Measurements from ENCODE around the gene STK32B.
"Not testable (repeated sequence)": the region's sequence is repeated elsewhere in the genome, so short reads cannot be mapped to it uniquely, and the experiment has no call there.

Gene STK32B

GRCh38 chr4:5424211-5424610 lies 372.9 kb downstream of the STK32B start:
- TF ChIP-seq, protein P1, sequence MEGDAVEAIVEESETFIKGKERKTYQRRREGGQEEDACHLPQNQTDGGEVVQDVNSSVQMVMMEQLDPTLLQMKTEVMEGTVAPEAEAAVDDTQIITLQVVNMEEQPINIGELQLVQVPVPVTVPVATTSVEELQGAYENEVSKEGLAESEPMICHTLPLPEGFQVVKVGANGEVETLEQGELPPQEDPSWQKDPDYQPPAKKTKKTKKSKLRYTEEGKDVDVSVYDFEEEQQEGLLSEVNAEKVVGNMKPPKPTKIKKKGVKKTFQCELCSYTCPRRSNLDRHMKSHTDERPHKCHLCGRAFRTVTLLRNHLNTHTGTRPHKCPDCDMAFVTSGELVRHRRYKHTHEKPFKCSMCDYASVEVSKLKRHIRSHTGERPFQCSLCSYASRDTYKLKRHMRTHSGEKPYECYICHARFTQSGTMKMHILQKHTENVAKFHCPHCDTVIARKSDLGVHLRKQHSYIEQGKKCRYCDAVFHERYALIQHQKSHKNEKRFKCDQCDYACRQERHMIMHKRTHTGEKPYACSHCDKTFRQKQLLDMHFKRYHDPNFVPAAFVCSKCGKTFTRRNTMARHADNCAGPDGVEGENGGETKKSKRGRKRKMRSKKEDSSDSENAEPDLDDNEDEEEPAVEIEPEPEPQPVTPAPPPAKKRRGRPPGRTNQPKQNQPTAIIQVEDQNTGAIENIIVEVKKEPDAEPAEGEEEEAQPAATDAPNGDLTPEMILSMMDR (IDR thresholded peaks at IDR 0.05; ENCODE audit: low read length, missing control alignments), result no peak
- no peak overlapping the region for H3K4me3 ChIP-seq (replicated peaks; ENCODE audit: low read depth, low read length)
- no peak for DNase-seq (ENCODE audit: low read depth)

DNA sequence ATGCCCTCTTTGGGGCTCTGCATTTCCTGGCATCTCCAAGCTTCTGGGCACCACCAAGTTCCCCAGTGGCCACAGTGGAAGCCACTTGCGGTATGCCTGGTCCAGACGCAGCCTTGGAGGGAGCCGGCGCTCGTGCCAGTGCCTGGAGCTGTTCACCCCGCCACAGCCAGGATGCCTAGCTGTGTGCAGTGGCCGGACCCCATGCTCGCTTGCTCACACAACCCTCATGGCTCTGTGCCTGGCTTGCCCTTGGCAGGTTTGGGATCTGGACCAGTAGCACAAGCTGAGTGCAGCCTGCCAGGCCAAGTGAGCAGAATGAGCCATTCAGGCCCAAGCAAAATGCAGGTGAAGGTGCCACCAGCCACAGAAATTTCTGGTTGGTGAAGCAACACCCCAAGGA lies 373.6 kb downstream of the STK32B start:
- DNase-seq (ENCODE audit: low read depth), result no peak
- TF ChIP-seq, protein P1 (IDR thresholded peaks at IDR 0.05; ENCODE audit: low read length, missing control alignments), result no peak
- H3K4me3 ChIP-seq (replicated peaks; ENCODE audit: low read depth, low read length), result no peak overlapping the region

DNA sequence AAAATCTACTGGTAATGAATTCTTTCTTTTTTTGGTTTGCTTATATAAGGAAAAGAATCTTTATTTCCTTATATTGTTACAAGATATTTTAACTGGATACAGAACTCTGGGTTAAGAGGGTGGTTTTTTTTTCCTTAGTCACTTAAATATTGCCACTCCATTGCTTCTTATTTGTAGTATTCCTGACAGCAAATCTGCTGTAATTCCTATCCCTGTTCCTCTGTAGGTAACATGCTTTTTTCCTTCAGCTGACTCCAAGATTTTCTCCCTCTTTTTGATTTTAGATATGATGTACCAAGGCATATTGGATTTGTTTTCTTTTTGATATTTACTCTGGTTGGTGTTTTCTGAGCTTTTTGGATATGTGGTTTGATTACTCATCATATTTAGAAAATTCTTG lies 378.5 kb downstream of the STK32B start:
- no peak for DNase-seq (ENCODE audit: low read depth)
- TF ChIP-seq, protein P1 (IDR thresholded peaks at IDR 0.05; ENCODE audit: low read length, missing control alignments), result no peak
- H3K4me3 ChIP-seq (replicated peaks; ENCODE audit: low read depth, low read length), result no peak overlapping the region

DNA sequence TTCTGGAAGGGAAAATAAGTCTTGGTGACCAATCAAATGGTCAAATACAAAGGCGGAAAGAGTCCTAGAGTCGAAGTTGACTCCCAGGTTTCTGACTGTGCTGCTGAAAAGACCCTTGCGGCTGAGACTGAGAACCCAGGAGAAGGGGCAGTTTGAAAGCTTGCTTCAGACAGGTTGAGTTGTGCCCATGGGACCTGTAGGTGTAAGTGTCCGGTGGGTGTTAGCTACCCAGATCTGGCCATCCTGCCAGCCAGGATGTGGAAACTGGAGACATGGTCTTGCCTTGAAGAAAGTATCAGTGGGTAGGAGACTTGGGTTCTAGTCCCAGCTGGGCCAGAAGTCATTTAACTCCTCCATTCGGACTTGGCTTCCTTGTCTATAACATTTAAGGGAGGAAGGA lies 381.9 kb downstream of the STK32B start:
- no peak for DNase-seq (ENCODE audit: low read depth)
- H3K4me3 ChIP-seq (replicated peaks; ENCODE audit: low read depth, low read length), result no peak overlapping the region
- TF ChIP-seq, protein P1 (IDR thresholded peaks at IDR 0.05; ENCODE audit: low read length, missing control alignments), result no peak

DNA sequence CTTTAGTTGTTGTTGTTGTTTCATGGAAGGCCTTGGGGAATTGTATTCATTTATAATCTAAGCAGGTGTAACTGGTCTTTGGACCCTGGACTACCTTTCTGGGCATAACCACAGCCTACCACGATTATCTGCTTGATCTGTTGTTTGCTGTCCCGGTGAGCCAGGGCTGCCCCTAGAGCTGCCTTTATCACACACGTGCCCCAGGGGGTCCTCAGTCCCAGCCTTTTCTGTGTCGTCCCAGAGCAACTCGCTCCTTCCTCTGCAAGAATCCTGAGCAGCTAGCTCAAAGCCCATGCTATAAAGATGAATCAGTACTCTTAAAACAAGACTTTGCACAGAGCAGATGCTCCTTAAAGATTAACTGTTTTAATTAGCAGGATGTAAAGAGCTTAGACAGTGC lies 383.9 kb downstream of the STK32B start:
- H3K4me3 ChIP-seq (replicated peaks; ENCODE audit: low read depth, low read length), result no peak overlapping the region
- TF ChIP-seq, protein P1 (IDR thresholded peaks at IDR 0.05; ENCODE audit: low read length, missing control alignments), result no peak
- no peak for DNase-seq (ENCODE audit: low read depth)

DNA sequence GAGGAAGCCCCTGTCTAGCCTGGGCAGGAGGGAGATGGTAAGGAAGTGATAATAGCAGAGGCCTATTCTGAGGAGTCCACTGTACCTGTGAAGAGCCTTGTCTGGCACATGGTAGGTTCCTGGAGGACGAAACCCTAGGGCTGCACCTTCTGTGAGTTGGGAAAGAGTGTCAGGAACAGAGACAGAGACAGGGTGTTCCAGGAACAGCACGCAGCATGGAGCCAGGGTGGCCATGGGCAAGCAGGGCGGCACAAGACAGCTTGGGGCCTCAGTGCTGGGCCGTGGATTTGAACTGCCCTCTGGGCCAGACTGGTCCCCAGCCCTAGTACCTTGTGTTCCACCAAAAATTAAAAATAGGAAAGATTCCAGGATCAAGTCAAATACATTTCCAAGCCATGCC lies 384.5 kb downstream of the STK32B start:
- TF ChIP-seq, protein P1 (IDR thresholded peaks at IDR 0.05; ENCODE audit: low read length, missing control alignments), result no peak
- no peak for DNase-seq (ENCODE audit: low read depth)
- no peak overlapping the region for H3K4me3 ChIP-seq (replicated peaks; ENCODE audit: low read depth, low read length)

- not testable (repeated sequence) for H3K4me3 ChIP-seq (replicated peaks; ENCODE audit: low read depth, low read length)
These were observed 392.9 kb downstream of the STK32B start for GRCh38 chr4:5443976-5444802.

More at GRCh38 chr4:5443976-5444802, 392.9 kb downstream of the STK32B start:
- not testable (repeated sequence) for DNase-seq (ENCODE audit: low read depth)
